SK-N-SH (cell line): Measurements from ENCODE around the gene RPL7A. TPM values are rescaled to one million over a fixed set of nuclear protein-coding genes. Genes with fewer than 3 reads are reported as not detected.

Experiments used
- CTCF ChIA-PET: fragments of 300-600, 350-600 bp; formaldehyde crosslinking; extraction: SDS; loops from one replicate; lab custom pipeline; 2021; lab: Yijun Ruan, JAX
- POLR2A ChIA-PET: fragments of 350-600 bp; sonication (Branson Sonifier 250); formaldehyde crosslinking; extraction: SDS; loops from one replicate; lab custom pipeline; 2020; ENCODE audit warnings: antibody characterized with exemption, inconsistent platforms; lab: Yijun Ruan, JAX
- DNase-seq: peaks from one replicate; pipeline ENCODE4 v3.0.0; 2012
- H2AFZ ChIP-seq: fragments of 200-600 bp; sonication (generic); 2 replicates; pipeline ENCODE4 v1.8.1; 2016; ENCODE audit warnings: antibody characterized with exemption, mild to moderate bottlenecking, low read depth
- H3F3A ChIP-seq: fragments of 200-600 bp; sonication (generic); replicated peaks from 2 replicates; pipeline ENCODE3; 2016; ENCODE audit warnings: antibody characterized with exemption, mild to moderate bottlenecking; ENCODE audit not compliant: insufficient read depth
- H3K27ac ChIP-seq, 2 experiments: fragments of 200-500 bp in 1 of 2; fragments of 200-600 bp in 1 of 2; sonication (Bioruptor generic) in 1 of 2; sonication (generic), shearing (Covaris generic) in 1 of 2; 2 replicates each; pipeline versions ENCODE4 v1.5.1 to v1.6.1; 2014 to 2016; ENCODE audit warnings: low read depth in 2 of 2, inconsistent platforms in 1 of 2, low read length in 1 of 2, mild to moderate bottlenecking in 1 of 2, mixed read lengths in 1 of 2
- H3K27me3 ChIP-seq: fragments of 200-600 bp; sonication (generic), shearing (Covaris generic); 2 replicates; pipeline ENCODE4 v1.6.1; 2016; ENCODE audit warnings: mixed run types; ENCODE audit not compliant: insufficient read depth
- H3K36me3 ChIP-seq, 2 experiments: fragments of 200-500 bp in 1 of 2; fragments of 200-600 bp in 1 of 2; sonication (Bioruptor generic) in 1 of 2; sonication (generic) in 1 of 2; replicated peaks in 1 of 2; 2 replicates each; pipeline versions ENCODE3 to v1.5.1; 2014 to 2016; ENCODE audit warnings: low read length in 1 of 2, mild to moderate bottlenecking in 1 of 2; ENCODE audit not compliant: insufficient read depth in 2 of 2, control insufficient read depth in 1 of 2
- H3K4me1 ChIP-seq, 2 experiments: fragments of 200-500 bp in 1 of 2; fragments of 200-600 bp in 1 of 2; sonication (Bioruptor generic) in 1 of 2; sonication (generic), shearing (Covaris generic) in 1 of 2; 2 replicates each; pipeline versions ENCODE4 v1.5.1 to v1.6.1; 2014 to 2016; ENCODE audit warnings: low read depth in 1 of 2, low read length in 1 of 2, mixed run types in 1 of 2; ENCODE audit not compliant: insufficient read depth in 2 of 2, control insufficient read depth in 1 of 2
- H3K4me2 ChIP-seq: fragments of 200-600 bp; sonication (generic), shearing (Covaris generic); 2 replicates; pipeline ENCODE4 v1.6.1; 2017; ENCODE audit warnings: mixed run types
- H3K4me3 ChIP-seq, 2 experiments: fragments of 200-500 bp in 1 of 2; fragments of 200-600 bp in 1 of 2; sonication (Bioruptor generic) in 1 of 2; sonication (generic), shearing (Covaris generic) in 1 of 2; 2 replicates each; pipeline versions ENCODE4 v1.5.1 to v1.8.1; 2014 to 2016; ENCODE audit warnings: low read depth in 2 of 2, inconsistent platforms in 1 of 2, low read length in 1 of 2, mild to moderate bottlenecking in 1 of 2, mixed read lengths in 1 of 2, moderate library complexity in 1 of 2
- H3K79me2 ChIP-seq: fragments of 200-600 bp; sonication (generic); 2 replicates; pipeline ENCODE4 v1.8.1; 2017; ENCODE audit warnings: mild to moderate bottlenecking; ENCODE audit not compliant: insufficient read depth
- H3K9ac ChIP-seq: fragments of 200-600 bp; sonication (generic); 2 replicates; pipeline ENCODE4 v1.6.1; 2017; ENCODE audit warnings: mixed run types
- H3K9me2 ChIP-seq: fragments of 200-600 bp; sonication (generic); 2 replicates; pipeline ENCODE4 v1.6.1; 2017; ENCODE audit warnings: mixed run types
- H3K9me3 ChIP-seq: fragments of 200-600 bp; sonication (generic); 2 replicates; pipeline ENCODE4 v1.6.1; 2017; ENCODE audit warnings: mixed run types, mild to moderate bottlenecking, moderate library complexity
- H4K20me1 ChIP-seq: fragments of 200-600 bp; sonication (generic); 2 replicates; pipeline ENCODE4 v1.6.1; 2017; ENCODE audit warnings: mild to moderate bottlenecking, mixed run types; ENCODE audit not compliant: insufficient read depth
- CTCF ChIP-seq: fragments of 200-600 bp; sonication (generic); IDR thresholded peaks from 2 replicates; pipeline ENCODE4 v1.6.1; 2017; ENCODE audit warnings: antibody characterized with exemption, mild to moderate bottlenecking, moderate library complexity
- EP300 ChIP-seq, 2 experiments: IDR thresholded peaks; 2 replicates each; pipeline versions ENCODE4 v1.4.0 to v1.6.1; 2012; ENCODE audit warnings: borderline replicate concordance in 1 of 2, low read depth in 1 of 2, low read length in 1 of 2
- FOSL2 ChIP-seq: IDR thresholded peaks from 2 replicates; pipeline ENCODE4 v1.4.0; 2012; ENCODE audit warnings: low read depth, mild to moderate bottlenecking, moderate library complexity, borderline replicate concordance
- FOXJ3 ChIP-seq: sonication (generic); formaldehyde crosslinking; IDR thresholded peaks from 2 replicates; pipeline ENCODE4 v1.5.1; 2020; ENCODE audit warnings: mild to moderate bottlenecking, missing genetic modification reagents
- NFIC ChIP-seq: IDR thresholded peaks from 2 replicates; pipeline ENCODE4 v1.4.0; 2012; ENCODE audit warnings: borderline replicate concordance
- NRF1 ChIP-seq: IDR thresholded peaks from 2 replicates; pipeline ENCODE4 v1.6.1; 2012; ENCODE audit warnings: low read depth, mild to moderate bottlenecking, low read length
- PBX3 ChIP-seq: IDR thresholded peaks from 2 replicates; pipeline ENCODE4; 2012
- POLR2AphosphoS5 ChIP-seq: IDR thresholded peaks from 2 replicates; pipeline ENCODE4 v1.6.1; 2012; ENCODE audit warnings: low read depth, low read length
- RAD21 ChIP-seq: IDR thresholded peaks from 2 replicates; pipeline ENCODE4 v1.6.1; 2012; ENCODE audit warnings: mild to moderate bottlenecking, low read length
- SMC3 ChIP-seq: IDR thresholded peaks from 2 replicates; pipeline ENCODE4 v1.6.1; 2012; ENCODE audit warnings: low read depth, low read length, improper control_type of control experiment
- YY1 ChIP-seq: IDR thresholded peaks from 2 replicates; pipeline ENCODE4 v1.4.0; 2012; ENCODE audit warnings: low read depth, mild to moderate bottlenecking
- WGBS: methylation state at CpG from one replicate; pipeline ENCODE4 v1.1.6; 2017; ENCODE audit warnings: low lambda C conversion rate; 5-methylcytosine and 5-hydroxymethylcytosine counted together
- polyA plus RNA-seq, 3 experiments: library from polyadenylated mRNA; depleted of rRNA; stranded (reverse); fragments of >200 nt; gene quantifications; 2 replicates each; pipeline ENCODE4 v1.2.3, GENCODE V29; 2012
- TF ChIP-seq, protein P1 (sequence below): IDR thresholded peaks from 2 replicates; pipeline ENCODE4 v1.4.0; 2012; ENCODE audit warnings: low read depth, borderline replicate concordance

The RPL7A gene
- polyA plus RNA-seq, 1 of the 3 experiments (the other 2 are of a cell fraction): 4,121 TPM

DNA sequence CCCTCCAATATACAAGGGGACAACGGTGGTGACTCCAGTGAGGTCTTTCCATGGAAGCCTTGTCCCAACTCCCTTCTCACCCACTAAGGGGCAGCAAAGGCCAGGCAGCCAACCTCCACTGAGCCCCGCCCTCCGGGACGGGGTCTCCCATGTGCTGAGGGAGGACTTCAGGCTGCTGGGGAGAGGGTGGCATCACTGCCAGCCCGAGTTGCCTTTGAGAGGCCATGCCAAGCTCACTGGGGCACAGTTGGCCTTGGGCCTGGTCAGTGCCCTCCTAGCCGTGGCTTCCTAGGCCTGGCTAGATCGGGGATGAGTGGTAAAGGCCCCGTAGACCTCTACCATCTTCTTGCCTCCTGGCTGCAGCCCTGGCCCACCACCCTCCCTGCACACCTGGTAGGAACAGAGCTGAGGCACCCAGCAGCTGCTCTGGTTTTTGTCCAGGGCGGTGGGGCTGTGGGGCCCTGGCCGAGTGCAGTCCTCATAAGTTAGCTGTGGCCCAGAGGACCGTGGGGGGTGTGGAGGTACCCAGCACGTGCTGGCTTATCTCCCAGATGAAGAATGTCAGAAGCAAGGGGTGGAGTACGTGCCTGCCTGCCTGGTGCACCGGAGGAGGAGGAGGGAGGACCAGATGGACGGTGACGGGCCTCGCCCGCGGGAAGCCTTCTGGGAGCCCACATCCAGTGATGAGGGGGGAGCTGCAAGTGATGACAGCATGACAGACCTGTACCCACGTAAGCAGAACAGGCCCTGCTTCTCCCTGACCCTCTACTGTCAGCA, 11.6 kb downstream of the RPL7A start:
- H3K4me3 ChIP-seq: no peak overlapping the region
- 72% methylated on average over 18 of the region's 20 CpGs for WGBS
- peaks cover 13 to 29% of the 10 kb centered on the region in 2 experiments; a peak in 2 of 4 replicates for H3K4me1 ChIP-seq
- H3K9ac ChIP-seq: no peak overlapping the region
- no peaks in the 10 kb centered on the region for H3K9me2 ChIP-seq
- no peaks in the 10 kb centered on the region for H3K9me3 ChIP-seq
- no peak overlapping the region for H3K4me2 ChIP-seq
- H3K36me3 ChIP-seq: peaks cover 12 to 52% of the 10 kb centered on the region in 2 experiments
- POLR2A ChIA-PET: interaction anchor here (1.2 kb wide), 1 partner anchor 12 kb away, joined by 4 read pairs; the partner anchor contains the start of genes MED22 and RPL7A
- no peak overlapping the region; a peak in 1 of 4 replicates for H3K27ac ChIP-seq
- H4K20me1 ChIP-seq: peaks cover 25% of the 10 kb centered on the region; the same call in 1 of the 2 replicates
- H2AFZ ChIP-seq: no peak overlapping the region
- TF ChIP-seq EP300 (IDR thresholded peaks at IDR 0.05; ENCODE audit: borderline replicate concordance in 1 of 2, low read depth in 1 of 2, low read length in 1 of 2) (no peak), CTCF (peak; percentile 36), RAD21 (peak; percentile 64), SMC3 (peak; percentile 35; the same call in 1 of the 2 replicates), POLR2AphosphoS5 (no peak; the same call in 1 of the 2 replicates), PBX3 (no peak)
- TF ChIP-seq, protein P1, sequence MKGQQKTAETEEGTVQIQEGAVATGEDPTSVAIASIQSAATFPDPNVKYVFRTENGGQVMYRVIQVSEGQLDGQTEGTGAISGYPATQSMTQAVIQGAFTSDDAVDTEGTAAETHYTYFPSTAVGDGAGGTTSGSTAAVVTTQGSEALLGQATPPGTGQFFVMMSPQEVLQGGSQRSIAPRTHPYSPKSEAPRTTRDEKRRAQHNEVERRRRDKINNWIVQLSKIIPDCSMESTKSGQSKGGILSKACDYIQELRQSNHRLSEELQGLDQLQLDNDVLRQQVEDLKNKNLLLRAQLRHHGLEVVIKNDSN: no peak
- CTCF ChIA-PET: interaction anchor here (0.8 to 3.3 kb wide), 7 partner anchors 16 to 126 kb away, joined by 3 to 19 read pairs (median 4); no protein-coding TSS in a partner anchor
- H3K27me3 ChIP-seq: no peaks in the 10 kb centered on the region
- H3K79me2 ChIP-seq: peaks cover 60% of the 10 kb centered on the region
- DNase-seq: peak; percentile 74
- H3F3A ChIP-seq: peaks cover 24% of the 10 kb centered on the region

DNA sequence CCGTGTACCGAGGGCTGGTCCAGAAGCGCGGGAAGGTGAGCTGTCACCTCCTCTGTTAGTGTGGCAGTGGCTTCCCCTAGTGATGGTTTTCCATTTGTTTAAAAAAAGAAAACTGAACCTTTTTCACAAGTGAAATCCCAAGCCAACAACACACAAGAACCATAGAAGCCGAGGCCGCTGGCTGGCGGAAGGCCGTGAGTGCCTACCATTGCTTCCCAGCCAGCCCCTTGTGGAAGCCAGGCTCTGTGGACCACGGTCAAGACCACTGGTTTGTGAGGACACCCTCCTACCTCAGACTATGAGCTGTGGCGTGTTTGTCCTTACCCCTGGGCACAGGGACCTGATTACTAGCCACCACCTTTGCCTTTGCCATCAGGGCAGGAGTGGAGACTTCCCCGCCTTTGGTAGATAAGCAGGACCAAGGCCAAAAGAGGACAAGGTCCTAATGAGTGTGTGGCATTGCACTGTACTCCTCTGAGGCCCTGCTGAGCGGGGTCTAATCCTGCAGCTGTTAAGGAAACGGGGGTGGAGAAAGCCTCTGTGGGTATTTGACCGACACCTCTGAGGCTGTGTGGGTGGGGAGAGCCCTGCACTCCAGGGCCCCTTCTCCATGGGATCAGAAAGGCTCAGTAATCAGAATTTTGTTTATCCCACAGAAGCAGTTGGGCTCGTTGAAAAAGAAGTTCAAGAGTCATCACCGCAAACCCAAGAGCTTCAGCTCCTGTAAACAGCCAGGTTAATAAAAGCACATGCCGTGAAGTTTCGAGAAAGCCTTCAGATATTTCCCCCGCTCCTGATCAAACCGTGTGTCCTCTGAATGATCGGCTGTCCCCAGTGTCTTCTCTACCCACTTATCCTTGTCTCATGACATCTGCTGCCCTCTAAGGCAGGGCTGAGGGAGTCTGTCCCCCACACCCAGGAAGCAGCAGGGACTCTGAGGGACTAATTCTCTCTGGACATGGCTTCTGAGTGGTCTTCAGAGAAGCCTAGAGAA, 12.7 kb downstream of the RPL7A start:
- Histone ChIP-seq H3K27me3 (no peaks in the 10 kb centered on the region), H3K27ac (no peak overlapping the region), H3K36me3 (peaks cover 17 to 62% of the 10 kb centered on the region in 2 experiments), H4K20me1 (peaks cover 34% of the 10 kb centered on the region), H3K9me3 (no peaks in the 10 kb centered on the region), H3K4me2 (no peak overlapping the region), H3F3A (peaks cover 24% of the 10 kb centered on the region), H3K9me2 (no peaks in the 10 kb centered on the region), H3K4me3 (no peak overlapping the region), H2AFZ (no peak overlapping the region), H3K4me1 (peaks cover 8 to 21% of the 10 kb centered on the region in 2 experiments; a peak in 2 of 4 replicates), H3K79me2 (peaks cover 59% of the 10 kb centered on the region), H3K9ac (no peak overlapping the region)
- WGBS: 91% methylated on average over 19 of the region's 21 CpGs
- no peak for DNase-seq
- ChIA-PET CTCF (interaction anchor here (0.8 to 3.3 kb wide), 4 partner anchors 15 to 125 kb away, joined by 3 to 19 read pairs (median 4); no protein-coding TSS in a partner anchor), POLR2A (interaction anchor here (1.2 kb wide), 1 partner anchor 13 kb away, joined by 4 read pairs; the partner anchor contains the start of genes MED22 and RPL7A)
- TF ChIP-seq FOXJ3 (CRISPR knock-in tag) (no peak), FOSL2 (no peak), YY1 (no peak), NRF1 (no peak), NFIC (no peak), PBX3 (no peak)
- TF ChIP-seq, all 33 proteins: peak for 0
